GM23338 (cell line): ENCODE results near the gene LSP1. TPM values are rescaled to one million over a fixed set of nuclear protein-coding genes. Genes with fewer than 3 reads are reported as not detected.

Source experiments
- ATAC-seq: fragments of 200-7000 bp; cut with Tn5 transposase; 3 replicates; pipeline ENCODE4 v1.9.1; 2020
- DNase-seq: peaks from one replicate; pipeline ENCODE4 v3.0.0-alpha.2; 2015; ENCODE audit warnings: low spot score
- H2AFZ ChIP-seq: fragments of 200-600 bp; sonication (generic); 2 replicates; pipeline ENCODE4 v1.8.0; 2016; ENCODE audit warnings: antibody characterized with exemption, mild to moderate bottlenecking, moderate library complexity
- H3F3A ChIP-seq: fragments of 200-600 bp; sonication (generic); replicated peaks from 2 replicates; pipeline ENCODE4 v1.8.0; 2017; ENCODE audit warnings: antibody characterized with exemption, mixed run types, low read depth
- H3K27ac ChIP-seq: fragments of 200-600 bp; sonication (generic); 2 replicates; pipeline ENCODE4 v1.6.1; 2016; ENCODE audit warnings: low read depth
- H3K27me3 ChIP-seq: fragments of 200-600 bp; sonication (generic); 2 replicates; pipeline ENCODE4 v1.8.0; 2016; ENCODE audit warnings: mild to moderate bottlenecking, mixed run types, moderate library complexity; ENCODE audit not compliant: insufficient read depth
- H3K36me3 ChIP-seq: fragments of 200-600 bp; sonication (generic); 2 replicates; pipeline ENCODE4 v1.8.0; 2016; ENCODE audit warnings: mild to moderate bottlenecking; ENCODE audit not compliant: insufficient read depth
- H3K4me1 ChIP-seq: fragments of 200-600 bp; sonication (generic); 2 replicates; pipeline ENCODE4 v1.8.0; 2016; ENCODE audit warnings: mild to moderate bottlenecking, moderate library complexity; ENCODE audit not compliant: insufficient read depth
- H3K4me2 ChIP-seq: fragments of 200-600 bp; sonication (generic); 2 replicates; pipeline ENCODE4 v1.7.1; 2017; ENCODE audit warnings: mixed run types
- H3K4me3 ChIP-seq: fragments of 200-600 bp; sonication (generic); 2 replicates; pipeline ENCODE4 v1.6.1; 2016; ENCODE audit warnings: mixed run types
- H3K79me2 ChIP-seq: fragments of 200-600 bp; sonication (generic); replicated peaks from 2 replicates; pipeline ENCODE4 v1.8.0; 2017; ENCODE audit warnings: mild to moderate bottlenecking; ENCODE audit not compliant: insufficient read depth
- H3K9me2 ChIP-seq: fragments of 200-600 bp; sonication (generic); 2 replicates; pipeline ENCODE4 v1.8.0; 2017; ENCODE audit not compliant: insufficient read depth
- H4K20me1 ChIP-seq: fragments of 200-600 bp; sonication (generic); replicated peaks from 2 replicates; pipeline ENCODE4 v1.8.0; 2017; ENCODE audit warnings: mild to moderate bottlenecking; ENCODE audit not compliant: insufficient read depth
- H3K27ac Mint-ChIP-seq: 2 replicates; pipeline ENCODE4 v1.8.0; 2020; ENCODE audit warnings: inconsistent platforms, mild to moderate bottlenecking, moderate library complexity, mixed read lengths
- H3K27me3 Mint-ChIP-seq: 3 replicates; pipeline ENCODE4 v1.8.0; 2022; ENCODE audit warnings: low read depth, mild to moderate bottlenecking, moderate library complexity, mixed read lengths, inconsistent platforms; ENCODE audit not compliant: insufficient read depth, poor library complexity
- H3K36me3 Mint-ChIP-seq: 3 replicates; pipeline ENCODE4 v1.8.0; 2021; ENCODE audit warnings: low read depth, mild to moderate bottlenecking, inconsistent platforms, moderate library complexity, mixed read lengths
- H3K4me1 Mint-ChIP-seq: 3 replicates; pipeline ENCODE4 v1.8.0; 2020; ENCODE audit warnings: mild to moderate bottlenecking, inconsistent platforms, mixed read lengths
- H3K4me3 Mint-ChIP-seq: 3 replicates; pipeline ENCODE4 v1.8.0; 2021; ENCODE audit warnings: moderate library complexity, mild to moderate bottlenecking, inconsistent platforms, mixed read lengths
- H3K9me3 Mint-ChIP-seq: 3 replicates; pipeline ENCODE4 v1.8.0; 2020; ENCODE audit warnings: moderate library complexity, mild to moderate bottlenecking, inconsistent platforms, mixed read lengths
- CREB1 ChIP-seq: fragments of 250-450 bp; sonication (Bioruptor Pico); IDR thresholded peaks from 2 replicates; pipeline ENCODE4 v1.5.0; 2020; ENCODE audit warnings: low read depth, mild to moderate bottlenecking, moderate library complexity
- EZH2 ChIP-seq: fragments of 200-600 bp; sonication (generic); IDR thresholded peaks from one replicate; pipeline ENCODE4 v1.8.0; 2017; ENCODE audit warnings: antibody characterized with exemption, mild to moderate bottlenecking, low read depth; ENCODE audit not compliant: unreplicated experiment
- EZH2phosphoT487 ChIP-seq: fragments of 200-600 bp; sonication (generic); IDR thresholded peaks from one replicate; pipeline ENCODE4 v1.8.1; 2018; ENCODE audit warnings: antibody characterized with exemption; ENCODE audit not compliant: unreplicated experiment
- JUNB ChIP-seq: IDR thresholded peaks from one replicate; pipeline ENCODE4 v1.6.1; 2016; ENCODE audit warnings: antibody characterized with exemption; ENCODE audit not compliant: unreplicated experiment
- NANOG ChIP-seq: IDR thresholded peaks from 2 replicates; pipeline ENCODE4 v1.6.1; 2016; ENCODE audit warnings: antibody characterized with exemption, borderline replicate concordance
- POLR2AphosphoS5 ChIP-seq: IDR thresholded peaks from 2 replicates; pipeline ENCODE4 v1.6.1; 2016; ENCODE audit warnings: antibody characterized with exemption, low read depth
- STAT1 ChIP-seq: IDR thresholded peaks from one replicate; pipeline ENCODE4 v1.6.1; 2016; ENCODE audit warnings: antibody characterized with exemption; ENCODE audit not compliant: unreplicated experiment
- ZNF114 ChIP-seq: fragments of 250-450 bp; sonication (Bioruptor Pico); IDR thresholded peaks from 2 replicates; pipeline ENCODE4 v1.5.0; 2020; ENCODE audit warnings: mild to moderate bottlenecking, moderate library complexity
- ZNF331 ChIP-seq: fragments of 250-450 bp; sonication (Bioruptor Pico); IDR thresholded peaks from 2 replicates; pipeline ENCODE4 v1.5.0; 2020; ENCODE audit warnings: low read depth, mild to moderate bottlenecking, moderate library complexity
- polyA plus RNA-seq: library from polyadenylated mRNA; unstranded; fragments of >200 nt; fragmentation: Nextera tagmentation; extraction: Ambion mirVana; gene quantifications from 2 replicates; pipeline ENCODE4 v1.2.1, GENCODE V29; 2016
- total RNA-seq: library from RNA; depleted of rRNA; stranded (reverse); fragments of >200 nt; shearing (Covaris generic); gene quantifications from 2 replicates; pipeline ENCODE4 v1.2.3, GENCODE V29; 2014
- TF ChIP-seq, protein P1 (sequence below): fragments of 250-450 bp; sonication (Bioruptor Pico); IDR thresholded peaks from 2 replicates; pipeline ENCODE4 v1.5.0; 2020; ENCODE audit warnings: mild to moderate bottlenecking, moderate library complexity
- TF ChIP-seq, protein P2 (sequence below): IDR thresholded peaks from 2 replicates; pipeline ENCODE4 v1.6.1; 2016; ENCODE audit warnings: antibody characterized with exemption
- TF ChIP-seq, protein P3 (sequence below), 2 experiments: fragments of 200-600 bp in 1 of 2; sonication (generic) in 1 of 2; conservative IDR thresholded peaks; 2 replicates each; pipeline versions ENCODE4 v1.5.1 to v1.6.1; 2016 to 2017; ENCODE audit warnings: antibody characterized with exemption in 2 of 2, low read depth in 2 of 2, mild to moderate bottlenecking in 2 of 2, moderate library complexity in 1 of 2
- TF ChIP-seq, protein P4 (sequence below): IDR thresholded peaks from one replicate; pipeline ENCODE4 v1.6.1; 2018; ENCODE audit warnings: antibody characterized with exemption; ENCODE audit not compliant: unreplicated experiment

The LSP1 gene
- total and polyA plus RNA-seq, 2 experiments from 2014 or later, result 0.84 TPM; not detected in 1

DNA sequence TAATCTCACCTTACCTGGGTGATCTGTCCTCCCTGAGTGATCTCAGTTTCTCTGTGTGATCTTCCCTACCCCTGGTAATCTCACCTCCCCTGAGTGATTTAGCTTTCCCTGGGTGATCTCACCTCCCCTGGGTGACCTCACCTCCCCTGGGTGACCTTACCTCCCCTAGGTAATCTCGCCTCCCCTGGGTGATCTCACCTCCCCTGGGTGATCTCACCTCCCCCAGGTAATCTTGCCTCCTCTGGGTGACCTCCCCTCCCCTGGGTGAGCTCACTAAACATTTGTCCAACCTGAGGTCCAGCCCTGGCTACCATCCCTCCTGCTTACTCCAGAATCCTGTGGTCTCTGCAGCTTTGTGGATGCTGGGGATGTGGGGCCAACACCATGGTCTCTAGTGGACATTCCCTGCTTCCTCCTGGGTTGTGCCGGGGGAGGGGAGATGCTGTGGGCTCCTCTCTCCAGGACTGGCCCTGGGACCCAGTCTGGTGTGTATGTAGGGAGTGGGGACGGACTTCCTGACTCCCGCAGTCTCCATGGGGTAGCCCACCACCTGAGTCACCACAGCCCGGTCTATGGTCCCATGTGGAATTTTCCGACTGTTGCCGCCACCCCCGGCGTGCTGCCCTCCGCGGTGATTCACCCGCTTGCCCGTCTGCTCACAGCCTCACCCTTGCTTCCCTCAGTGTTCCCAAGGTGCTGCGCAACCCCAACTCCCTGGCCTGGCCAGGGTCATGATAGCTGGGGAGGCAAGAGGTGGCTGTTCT lies 9.9 kb downstream of the LSP1 start:
- ATAC-seq, result no peak
- no peaks in the 10 kb centered on the region for H3K4me1 Mint-ChIP-seq
- Histone ChIP-seq H3K79me2 (no peaks in the 10 kb centered on the region), H3K36me3 (no peaks in the 10 kb centered on the region), H2AFZ (no peak overlapping the region), H3K27me3 (no peaks in the 10 kb centered on the region), H3F3A (no peaks in the 10 kb centered on the region), H3K4me1 (no peaks in the 10 kb centered on the region), H3K27ac (no peak overlapping the region), H3K4me2 (no peak overlapping the region), H3K9me2 (no peaks in the 10 kb centered on the region), H4K20me1 (no peaks in the 10 kb centered on the region), H3K4me3 (no peak overlapping the region)
- H3K36me3 Mint-ChIP-seq, result no peaks in the 10 kb centered on the region
- H3K27ac Mint-ChIP-seq, result no peak overlapping the region
- peaks cover 5% of the 10 kb centered on the region for H3K27me3 Mint-ChIP-seq
- no peak for TF ChIP-seq EZH2phosphoT487
- TF ChIP-seq, protein P1, sequence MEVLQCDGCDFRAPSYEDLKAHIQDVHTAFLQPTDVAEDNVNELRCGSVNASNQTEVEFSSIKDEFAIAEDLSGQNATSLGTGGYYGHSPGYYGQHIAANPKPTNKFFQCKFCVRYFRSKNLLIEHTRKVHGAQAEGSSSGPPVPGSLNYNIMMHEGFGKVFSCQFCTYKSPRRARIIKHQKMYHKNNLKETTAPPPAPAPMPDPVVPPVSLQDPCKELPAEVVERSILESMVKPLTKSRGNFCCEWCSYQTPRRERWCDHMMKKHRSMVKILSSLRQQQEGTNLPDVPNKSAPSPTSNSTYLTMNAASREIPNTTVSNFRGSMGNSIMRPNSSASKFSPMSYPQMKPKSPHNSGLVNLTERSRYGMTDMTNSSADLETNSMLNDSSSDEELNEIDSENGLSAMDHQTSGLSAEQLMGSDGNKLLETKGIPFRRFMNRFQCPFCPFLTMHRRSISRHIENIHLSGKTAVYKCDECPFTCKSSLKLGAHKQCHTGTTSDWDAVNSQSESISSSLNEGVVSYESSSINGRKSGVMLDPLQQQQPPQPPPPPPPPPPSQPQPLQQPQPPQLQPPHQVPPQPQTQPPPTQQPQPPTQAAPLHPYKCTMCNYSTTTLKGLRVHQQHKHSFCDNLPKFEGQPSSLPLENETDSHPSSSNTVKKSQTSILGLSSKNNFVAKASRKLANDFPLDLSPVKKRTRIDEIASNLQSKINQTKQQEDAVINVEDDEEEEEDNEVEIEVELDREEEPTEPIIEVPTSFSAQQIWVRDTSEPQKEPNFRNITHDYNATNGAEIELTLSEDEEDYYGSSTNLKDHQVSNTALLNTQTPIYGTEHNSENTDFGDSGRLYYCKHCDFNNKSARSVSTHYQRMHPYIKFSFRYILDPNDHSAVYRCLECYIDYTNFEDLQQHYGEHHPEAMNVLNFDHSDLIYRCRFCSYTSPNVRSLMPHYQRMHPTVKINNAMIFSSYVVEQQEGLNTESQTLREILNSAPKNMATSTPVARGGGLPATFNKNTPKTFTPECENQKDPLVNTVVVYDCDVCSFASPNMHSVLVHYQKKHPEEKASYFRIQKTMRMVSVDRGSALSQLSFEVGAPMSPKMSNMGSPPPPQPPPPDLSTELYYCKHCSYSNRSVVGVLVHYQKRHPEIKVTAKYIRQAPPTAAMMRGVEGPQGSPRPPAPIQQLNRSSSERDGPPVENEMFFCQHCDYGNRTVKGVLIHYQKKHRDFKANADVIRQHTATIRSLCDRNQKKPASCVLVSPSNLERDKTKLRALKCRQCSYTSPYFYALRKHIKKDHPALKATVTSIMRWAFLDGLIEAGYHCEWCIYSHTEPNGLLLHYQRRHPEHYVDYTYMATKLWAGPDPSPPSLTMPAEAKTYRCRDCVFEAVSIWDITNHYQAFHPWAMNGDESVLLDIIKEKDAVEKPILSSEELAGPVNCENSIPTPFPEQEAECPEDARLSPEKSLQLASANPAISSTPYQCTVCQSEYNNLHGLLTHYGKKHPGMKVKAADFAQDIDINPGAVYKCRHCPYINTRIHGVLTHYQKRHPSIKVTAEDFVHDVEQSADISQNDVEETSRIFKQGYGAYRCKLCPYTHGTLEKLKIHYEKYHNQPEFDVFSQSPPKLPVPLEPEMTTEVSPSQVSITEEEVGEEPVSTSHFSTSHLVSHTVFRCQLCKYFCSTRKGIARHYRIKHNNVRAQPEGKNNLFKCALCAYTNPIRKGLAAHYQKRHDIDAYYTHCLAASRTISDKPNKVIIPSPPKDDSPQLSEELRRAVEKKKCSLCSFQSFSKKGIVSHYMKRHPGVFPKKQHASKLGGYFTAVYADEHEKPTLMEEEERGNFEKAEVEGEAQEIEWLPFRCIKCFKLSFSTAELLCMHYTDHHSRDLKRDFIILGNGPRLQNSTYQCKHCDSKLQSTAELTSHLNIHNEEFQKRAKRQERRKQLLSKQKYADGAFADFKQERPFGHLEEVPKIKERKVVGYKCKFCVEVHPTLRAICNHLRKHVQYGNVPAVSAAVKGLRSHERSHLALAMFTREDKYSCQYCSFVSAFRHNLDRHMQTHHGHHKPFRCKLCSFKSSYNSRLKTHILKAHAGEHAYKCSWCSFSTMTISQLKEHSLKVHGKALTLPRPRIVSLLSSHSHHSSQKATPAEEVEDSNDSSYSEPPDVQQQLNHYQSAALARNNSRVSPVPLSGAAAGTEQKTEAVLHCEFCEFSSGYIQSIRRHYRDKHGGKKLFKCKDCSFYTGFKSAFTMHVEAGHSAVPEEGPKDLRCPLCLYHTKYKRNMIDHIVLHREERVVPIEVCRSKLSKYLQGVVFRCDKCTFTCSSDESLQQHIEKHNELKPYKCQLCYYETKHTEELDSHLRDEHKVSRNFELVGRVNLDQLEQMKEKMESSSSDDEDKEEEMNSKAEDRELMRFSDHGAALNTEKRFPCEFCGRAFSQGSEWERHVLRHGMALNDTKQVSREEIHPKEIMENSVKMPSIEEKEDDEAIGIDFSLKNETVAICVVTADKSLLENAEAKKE (CRISPR knock-in tag), result no peak
- TF ChIP-seq, protein P2, sequence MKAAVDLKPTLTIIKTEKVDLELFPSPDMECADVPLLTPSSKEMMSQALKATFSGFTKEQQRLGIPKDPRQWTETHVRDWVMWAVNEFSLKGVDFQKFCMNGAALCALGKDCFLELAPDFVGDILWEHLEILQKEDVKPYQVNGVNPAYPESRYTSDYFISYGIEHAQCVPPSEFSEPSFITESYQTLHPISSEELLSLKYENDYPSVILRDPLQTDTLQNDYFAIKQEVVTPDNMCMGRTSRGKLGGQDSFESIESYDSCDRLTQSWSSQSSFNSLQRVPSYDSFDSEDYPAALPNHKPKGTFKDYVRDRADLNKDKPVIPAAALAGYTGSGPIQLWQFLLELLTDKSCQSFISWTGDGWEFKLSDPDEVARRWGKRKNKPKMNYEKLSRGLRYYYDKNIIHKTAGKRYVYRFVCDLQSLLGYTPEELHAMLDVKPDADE, result no peak
- TF ChIP-seq POLR2AphosphoS5, result no peak
- TF ChIP-seq JUNB, result no peak
- TF ChIP-seq, protein P3, sequence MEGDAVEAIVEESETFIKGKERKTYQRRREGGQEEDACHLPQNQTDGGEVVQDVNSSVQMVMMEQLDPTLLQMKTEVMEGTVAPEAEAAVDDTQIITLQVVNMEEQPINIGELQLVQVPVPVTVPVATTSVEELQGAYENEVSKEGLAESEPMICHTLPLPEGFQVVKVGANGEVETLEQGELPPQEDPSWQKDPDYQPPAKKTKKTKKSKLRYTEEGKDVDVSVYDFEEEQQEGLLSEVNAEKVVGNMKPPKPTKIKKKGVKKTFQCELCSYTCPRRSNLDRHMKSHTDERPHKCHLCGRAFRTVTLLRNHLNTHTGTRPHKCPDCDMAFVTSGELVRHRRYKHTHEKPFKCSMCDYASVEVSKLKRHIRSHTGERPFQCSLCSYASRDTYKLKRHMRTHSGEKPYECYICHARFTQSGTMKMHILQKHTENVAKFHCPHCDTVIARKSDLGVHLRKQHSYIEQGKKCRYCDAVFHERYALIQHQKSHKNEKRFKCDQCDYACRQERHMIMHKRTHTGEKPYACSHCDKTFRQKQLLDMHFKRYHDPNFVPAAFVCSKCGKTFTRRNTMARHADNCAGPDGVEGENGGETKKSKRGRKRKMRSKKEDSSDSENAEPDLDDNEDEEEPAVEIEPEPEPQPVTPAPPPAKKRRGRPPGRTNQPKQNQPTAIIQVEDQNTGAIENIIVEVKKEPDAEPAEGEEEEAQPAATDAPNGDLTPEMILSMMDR (conservative IDR thresholded peaks at IDR 0.05; ENCODE audit: low read depth in 2 of 2), result no peak
- TF ChIP-seq NANOG, result no peak
- TF ChIP-seq EZH2, result no peak
- no peak for TF ChIP-seq STAT1
- no peak for TF ChIP-seq CREB1 (CRISPR knock-in tag)
- TF ChIP-seq, protein P4, sequence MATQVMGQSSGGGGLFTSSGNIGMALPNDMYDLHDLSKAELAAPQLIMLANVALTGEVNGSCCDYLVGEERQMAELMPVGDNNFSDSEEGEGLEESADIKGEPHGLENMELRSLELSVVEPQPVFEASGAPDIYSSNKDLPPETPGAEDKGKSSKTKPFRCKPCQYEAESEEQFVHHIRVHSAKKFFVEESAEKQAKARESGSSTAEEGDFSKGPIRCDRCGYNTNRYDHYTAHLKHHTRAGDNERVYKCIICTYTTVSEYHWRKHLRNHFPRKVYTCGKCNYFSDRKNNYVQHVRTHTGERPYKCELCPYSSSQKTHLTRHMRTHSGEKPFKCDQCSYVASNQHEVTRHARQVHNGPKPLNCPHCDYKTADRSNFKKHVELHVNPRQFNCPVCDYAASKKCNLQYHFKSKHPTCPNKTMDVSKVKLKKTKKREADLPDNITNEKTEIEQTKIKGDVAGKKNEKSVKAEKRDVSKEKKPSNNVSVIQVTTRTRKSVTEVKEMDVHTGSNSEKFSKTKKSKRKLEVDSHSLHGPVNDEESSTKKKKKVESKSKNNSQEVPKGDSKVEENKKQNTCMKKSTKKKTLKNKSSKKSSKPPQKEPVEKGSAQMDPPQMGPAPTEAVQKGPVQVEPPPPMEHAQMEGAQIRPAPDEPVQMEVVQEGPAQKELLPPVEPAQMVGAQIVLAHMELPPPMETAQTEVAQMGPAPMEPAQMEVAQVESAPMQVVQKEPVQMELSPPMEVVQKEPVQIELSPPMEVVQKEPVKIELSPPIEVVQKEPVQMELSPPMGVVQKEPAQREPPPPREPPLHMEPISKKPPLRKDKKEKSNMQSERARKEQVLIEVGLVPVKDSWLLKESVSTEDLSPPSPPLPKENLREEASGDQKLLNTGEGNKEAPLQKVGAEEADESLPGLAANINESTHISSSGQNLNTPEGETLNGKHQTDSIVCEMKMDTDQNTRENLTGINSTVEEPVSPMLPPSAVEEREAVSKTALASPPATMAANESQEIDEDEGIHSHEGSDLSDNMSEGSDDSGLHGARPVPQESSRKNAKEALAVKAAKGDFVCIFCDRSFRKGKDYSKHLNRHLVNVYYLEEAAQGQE, result no peak
- no peak for TF ChIP-seq ZNF331 (CRISPR knock-in tag)
- TF ChIP-seq ZNF114, result no peak
- H3K4me3 Mint-ChIP-seq, result no peak overlapping the region
- no peaks in the 10 kb centered on the region for H3K9me3 Mint-ChIP-seq
- DNase-seq, result no peak
